Loucy (cell line): ENCODE measurements around the gene DYRK3.
"Not testable (repeated sequence)": the region's sequence is repeated elsewhere in the genome, so short reads cannot be mapped to it uniquely, and the experiment has no call there.

Source experiments
- EZH2phosphoT487 ChIP-seq: fragments of 200-600 bp; IDR thresholded peaks from 2 replicates; pipeline ENCODE4 v1.6.1; 2018; ENCODE audit warnings: antibody characterized with exemption, mild to moderate bottlenecking, moderate library complexity, borderline replicate concordance
- TF ChIP-seq, protein P1 (sequence below): fragments of 200-600 bp; sonication (generic); conservative IDR thresholded peaks from 2 replicates; pipeline ENCODE4 v1.5.1; 2014; ENCODE audit warnings: mild to moderate bottlenecking, antibody characterized with exemption, low read length

- TF ChIP-seq, protein P1, sequence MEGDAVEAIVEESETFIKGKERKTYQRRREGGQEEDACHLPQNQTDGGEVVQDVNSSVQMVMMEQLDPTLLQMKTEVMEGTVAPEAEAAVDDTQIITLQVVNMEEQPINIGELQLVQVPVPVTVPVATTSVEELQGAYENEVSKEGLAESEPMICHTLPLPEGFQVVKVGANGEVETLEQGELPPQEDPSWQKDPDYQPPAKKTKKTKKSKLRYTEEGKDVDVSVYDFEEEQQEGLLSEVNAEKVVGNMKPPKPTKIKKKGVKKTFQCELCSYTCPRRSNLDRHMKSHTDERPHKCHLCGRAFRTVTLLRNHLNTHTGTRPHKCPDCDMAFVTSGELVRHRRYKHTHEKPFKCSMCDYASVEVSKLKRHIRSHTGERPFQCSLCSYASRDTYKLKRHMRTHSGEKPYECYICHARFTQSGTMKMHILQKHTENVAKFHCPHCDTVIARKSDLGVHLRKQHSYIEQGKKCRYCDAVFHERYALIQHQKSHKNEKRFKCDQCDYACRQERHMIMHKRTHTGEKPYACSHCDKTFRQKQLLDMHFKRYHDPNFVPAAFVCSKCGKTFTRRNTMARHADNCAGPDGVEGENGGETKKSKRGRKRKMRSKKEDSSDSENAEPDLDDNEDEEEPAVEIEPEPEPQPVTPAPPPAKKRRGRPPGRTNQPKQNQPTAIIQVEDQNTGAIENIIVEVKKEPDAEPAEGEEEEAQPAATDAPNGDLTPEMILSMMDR = not testable (repeated sequence)
- not testable (repeated sequence) for TF ChIP-seq EZH2phosphoT487
Observed at GRCh38 chr1:206642074-206642473, 6.7 kb downstream of the DYRK3 start.
